ENCODE data around the gene HSPG2.
"Not testable (repeated sequence)": the region's sequence is repeated elsewhere in the genome, so short reads cannot be mapped to it uniquely, and the experiment has no call there.

DNA sequence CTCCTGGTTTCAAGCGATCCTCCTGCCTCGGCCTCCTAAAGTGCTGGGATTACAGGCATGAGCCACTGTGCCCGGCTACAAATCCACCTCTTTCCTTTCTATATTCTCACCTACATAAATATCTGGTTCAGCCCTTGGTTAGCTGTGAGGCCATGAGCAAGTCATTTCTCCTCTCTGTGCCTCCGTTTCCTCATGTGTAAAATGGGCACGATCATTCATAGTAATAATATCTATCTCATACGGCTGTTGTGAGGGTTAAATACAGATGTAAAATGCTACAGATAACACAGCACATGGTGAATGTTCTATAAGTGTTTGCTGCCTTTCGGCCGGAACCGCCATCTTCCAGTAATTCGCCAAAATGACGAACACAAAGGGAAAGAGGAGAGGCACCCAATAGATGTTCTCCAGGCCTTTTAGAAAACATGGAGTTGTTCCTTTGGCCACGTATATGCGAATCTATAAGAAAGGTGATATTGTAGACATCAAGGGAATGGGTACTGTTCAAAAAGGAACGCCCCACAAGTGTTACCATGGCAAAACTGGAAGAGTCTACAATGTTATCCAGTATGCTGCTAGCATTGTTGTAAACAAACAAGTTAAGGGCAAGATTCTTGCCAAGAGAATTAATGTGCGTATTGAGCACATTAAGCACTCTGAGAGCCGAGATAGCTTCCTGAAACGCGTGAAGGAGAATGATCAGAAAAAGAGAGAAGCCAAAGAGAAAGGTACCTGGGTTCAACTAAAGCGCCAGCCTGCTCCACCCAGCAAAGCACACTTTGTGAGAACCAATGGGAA is 29.2 kb downstream of the HSPG2 start:
- TF ChIP-seq, protein P1, sequence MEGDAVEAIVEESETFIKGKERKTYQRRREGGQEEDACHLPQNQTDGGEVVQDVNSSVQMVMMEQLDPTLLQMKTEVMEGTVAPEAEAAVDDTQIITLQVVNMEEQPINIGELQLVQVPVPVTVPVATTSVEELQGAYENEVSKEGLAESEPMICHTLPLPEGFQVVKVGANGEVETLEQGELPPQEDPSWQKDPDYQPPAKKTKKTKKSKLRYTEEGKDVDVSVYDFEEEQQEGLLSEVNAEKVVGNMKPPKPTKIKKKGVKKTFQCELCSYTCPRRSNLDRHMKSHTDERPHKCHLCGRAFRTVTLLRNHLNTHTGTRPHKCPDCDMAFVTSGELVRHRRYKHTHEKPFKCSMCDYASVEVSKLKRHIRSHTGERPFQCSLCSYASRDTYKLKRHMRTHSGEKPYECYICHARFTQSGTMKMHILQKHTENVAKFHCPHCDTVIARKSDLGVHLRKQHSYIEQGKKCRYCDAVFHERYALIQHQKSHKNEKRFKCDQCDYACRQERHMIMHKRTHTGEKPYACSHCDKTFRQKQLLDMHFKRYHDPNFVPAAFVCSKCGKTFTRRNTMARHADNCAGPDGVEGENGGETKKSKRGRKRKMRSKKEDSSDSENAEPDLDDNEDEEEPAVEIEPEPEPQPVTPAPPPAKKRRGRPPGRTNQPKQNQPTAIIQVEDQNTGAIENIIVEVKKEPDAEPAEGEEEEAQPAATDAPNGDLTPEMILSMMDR (conservative IDR thresholded peaks at IDR 0.05; ENCODE audit: low read depth, low read length), result not testable (repeated sequence)
- not testable (repeated sequence) for TF ChIP-seq EZH2phosphoT487 (IDR thresholded peaks at IDR 0.05; ENCODE audit: borderline replicate concordance, low read length); EZH2 (IDR thresholded peaks at IDR 0.05; ENCODE audit: low read length, unreplicated experiment)

Measured in PC-3 (cell line).